Brain microvascular endothelial cell (primary cell): Measurements from ENCODE around the gene CCBE1.

Source experiments
- DNase-seq: peaks from one replicate; pipeline ENCODE4 v3.0.0-alpha.2; 2020
- H3K27ac ChIP-seq: fragments of 250-450 bp; sonication (Bioruptor Pico); 2 replicates; pipeline ENCODE4 v1.5.1; 2020; ENCODE audit warnings: mild to moderate bottlenecking, moderate library complexity
- H3K27me3 ChIP-seq: fragments of 250-450 bp; sonication (Bioruptor Pico); replicated peaks from 2 replicates; pipeline ENCODE4 v1.5.1; 2020; ENCODE audit warnings: mild to moderate bottlenecking
- H3K36me3 ChIP-seq: fragments of 250-450 bp; sonication (Bioruptor Pico); replicated peaks from 2 replicates; pipeline ENCODE4 v1.5.1; 2020; ENCODE audit warnings: mild to moderate bottlenecking
- H3K4me3 ChIP-seq: 2 replicates; pipeline ENCODE4 v1.5.1; 2011; ENCODE audit warnings: low read depth, mild to moderate bottlenecking, control low read depth, low read length, moderate library complexity
- CTCF ChIP-seq: IDR thresholded peaks from 2 replicates; pipeline ENCODE4 v1.5.1; 2011; ENCODE audit warnings: low read depth, mild to moderate bottlenecking, moderate library complexity, low read length, control low read depth, inconsistent platforms; ENCODE audit errors: missing control alignments
- in situ Hi-C: cut with HindIII; loops from 2 replicates; pipeline ENCODE4 v1.10.0; 2017; ENCODE audit warnings: low sequenced_read_pairs, low pct_ligation_motif_present

CCBE1 gene

GRCh38 chr18:59605633-59606192 is 91.5 kb downstream of the CCBE1 start:
- no peaks in the 10 kb centered on the region for H3K36me3 ChIP-seq
- H3K27me3 ChIP-seq: no peaks in the 10 kb centered on the region
- no peak for TF ChIP-seq CTCF
- H3K27ac ChIP-seq: peak overlapping the region; percentile 42
- H3K4me3 ChIP-seq: no peak overlapping the region
- DNase-seq: peak; percentile 55
- in situ Hi-C loops: no loop called here

- in situ Hi-C loops: no loop called here
- H3K36me3 ChIP-seq: no peaks in the 10 kb centered on the region
- no peak overlapping the region for H3K27ac ChIP-seq
- TF ChIP-seq CTCF: no peak
- H3K27me3 ChIP-seq: no peaks in the 10 kb centered on the region
- no peak overlapping the region for H3K4me3 ChIP-seq
- DNase-seq: no peak
Measured at GRCh38 chr18:59604877-59605276, 92.3 kb downstream of the CCBE1 start.

- H3K36me3 ChIP-seq: no peaks in the 10 kb centered on the region
- TF ChIP-seq CTCF: no peak
- H3K4me3 ChIP-seq: no peak overlapping the region
- in situ Hi-C loops: no loop called here
- no peak for DNase-seq
- H3K27me3 ChIP-seq: no peaks in the 10 kb centered on the region
- no peak overlapping the region for H3K27ac ChIP-seq
Measured at GRCh38 chr18:59597049-59597448, 100.2 kb downstream of the CCBE1 start.

- DNase-seq: no peak
- Histone ChIP-seq H3K36me3 (no peaks in the 10 kb centered on the region), H3K4me3 (no peak overlapping the region), H3K27ac (no peak overlapping the region), H3K27me3 (no peaks in the 10 kb centered on the region)
- TF ChIP-seq CTCF: no peak
- in situ Hi-C loops: no loop called here
Measured at GRCh38 chr18:59593291-59593717, 103.9 kb downstream of the CCBE1 start.

GRCh38 chr18:59592624-59593023 is 104.6 kb downstream of the CCBE1 start:
- no peak for TF ChIP-seq CTCF
- no peak overlapping the region for H3K27ac ChIP-seq

GRCh38 chr18:59582395-59582794 is 114.8 kb downstream of the CCBE1 start:
- DNase-seq: no peak
- H3K36me3 ChIP-seq: no peaks in the 10 kb centered on the region
- in situ Hi-C loops: no loop called here
- no peaks in the 10 kb centered on the region for H3K27me3 ChIP-seq
- no peak overlapping the region for H3K27ac ChIP-seq
- H3K4me3 ChIP-seq: no peak overlapping the region
- no peak for TF ChIP-seq CTCF

More at GRCh38 chr18:59592624-59593023, 104.6 kb downstream of the CCBE1 start:
- Histone ChIP-seq H3K4me3 (no peak overlapping the region), H3K36me3 (no peaks in the 10 kb centered on the region), H3K27me3 (no peaks in the 10 kb centered on the region)
- in situ Hi-C loops: no loop called here
- no peak for DNase-seq
